Activated naive CD4-positive, alpha-beta T cell treated with anti-CD3 and anti-CD28 coated beads for 36 hours (primary cell): ENCODE results near the gene CLSTN1. TPM values are rescaled to one million over a fixed set of nuclear protein-coding genes. Genes with fewer than 3 reads are reported as not detected.

Experiments
- CTCF ChIA-PET: fragments of 350-600 bp; sonication (Branson Sonifier 250); formaldehyde crosslinking; loops from one replicate; lab custom pipeline; 2021; ENCODE audit warnings: antibody characterized with exemption; lab: Charles Lee
- DNase-seq: peaks from one replicate; pipeline ENCODE4 v3.0.0-alpha.2; 2020
- H3K27ac Mint-ChIP-seq: one replicate; pipeline ENCODE4 v1.8.0; 2021; ENCODE audit warnings: mild to moderate bottlenecking, mixed read lengths
- H3K27me3 Mint-ChIP-seq: one replicate; pipeline ENCODE4 v1.8.0; 2021; ENCODE audit warnings: low read depth, mixed read lengths
- H3K36me3 Mint-ChIP-seq: one replicate; pipeline ENCODE4 v1.8.0; 2021; ENCODE audit warnings: low read depth, mixed read lengths
- H3K4me1 Mint-ChIP-seq: one replicate; pipeline ENCODE4 v1.8.0; 2021; ENCODE audit warnings: low read depth, mixed read lengths
- H3K4me3 Mint-ChIP-seq: one replicate; pipeline ENCODE4 v1.8.0; 2021; ENCODE audit warnings: mild to moderate bottlenecking, moderate library complexity, mixed read lengths
- H3K9me3 Mint-ChIP-seq: one replicate; pipeline ENCODE4 v1.8.0; 2021; ENCODE audit warnings: mixed read lengths
- intact Hi-C: fragments of 100-400 bp; cut with micrococcal nuclease; formaldehyde crosslinking; loops from one replicate; pipeline ENCODE4 v1.15.1; 2023
- total RNA-seq, 2 experiments: library from RNA; stranded (reverse); gene quantifications; one replicate each; pipeline ENCODE4 v1.2.3, GENCODE V29; 2021

CLSTN1 gene
- 10 to 100 TPM; 24.0 to 24.9 TPM for total RNA-seq

DNA sequence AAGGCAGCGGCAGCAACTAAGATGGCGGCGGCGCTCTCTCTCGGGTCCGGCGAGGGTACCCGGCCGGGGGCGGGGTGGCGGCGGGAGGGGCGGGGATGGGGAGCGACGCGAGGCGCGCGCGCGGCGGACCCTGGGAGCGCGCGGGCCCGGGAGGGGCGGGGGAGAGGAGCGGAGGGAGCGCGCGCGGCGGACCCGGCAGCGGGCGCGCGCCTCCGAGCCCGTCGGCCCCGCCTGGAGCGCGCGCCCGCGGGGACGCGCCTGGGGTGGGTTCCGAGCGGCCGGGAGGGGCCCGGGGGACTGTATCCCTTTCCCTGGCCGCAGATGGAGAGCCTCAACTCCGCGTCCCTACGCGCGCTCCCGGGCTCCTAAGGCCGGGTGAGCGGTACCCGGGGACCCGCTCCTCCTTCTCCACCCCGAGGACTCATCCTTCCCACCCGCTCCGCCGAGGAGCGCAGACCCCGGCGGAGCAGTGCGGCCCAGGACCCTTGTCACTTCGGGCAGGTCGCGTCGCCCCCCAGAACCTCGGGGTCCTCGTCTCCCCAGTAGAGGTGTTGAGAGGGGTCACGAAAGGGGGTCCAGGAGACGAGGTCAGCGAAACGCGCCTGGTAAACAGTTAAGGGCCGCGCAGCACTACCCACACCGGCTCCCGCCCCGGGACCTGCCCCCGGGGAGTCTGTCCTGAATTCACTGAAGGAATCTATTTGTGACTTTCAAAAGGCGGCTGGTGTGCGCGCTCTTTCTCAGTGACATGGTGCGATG is at the start of gene CLSTN1:
TSS of gene CLSTN1 (minus strand) at position 23 of the 759 bp plus-strand sequence. CDS start 232 bp downstream, outside the sequence.
- intact Hi-C loops: loop anchor here (1.0 to 2.0 kb wide), 4 partner anchors 37 to 197 kb away; no protein-coding TSS in a partner anchor
- Mint-ChIP-seq H3K4me3 (peak within 1 kb of the TSS; percentile 94), H3K9me3 (no peaks in the 10 kb centered on the region), H3K4me1 (peaks cover 41% of the 10 kb centered on the region), H3K27me3 (peaks cover 14% of the 10 kb centered on the region), H3K36me3 (no peaks in the 10 kb centered on the region), H3K27ac (peak within 1 kb of the TSS; percentile 8)
- peak; percentile 91 for DNase-seq
- CTCF ChIA-PET: no interaction called here

DNA sequence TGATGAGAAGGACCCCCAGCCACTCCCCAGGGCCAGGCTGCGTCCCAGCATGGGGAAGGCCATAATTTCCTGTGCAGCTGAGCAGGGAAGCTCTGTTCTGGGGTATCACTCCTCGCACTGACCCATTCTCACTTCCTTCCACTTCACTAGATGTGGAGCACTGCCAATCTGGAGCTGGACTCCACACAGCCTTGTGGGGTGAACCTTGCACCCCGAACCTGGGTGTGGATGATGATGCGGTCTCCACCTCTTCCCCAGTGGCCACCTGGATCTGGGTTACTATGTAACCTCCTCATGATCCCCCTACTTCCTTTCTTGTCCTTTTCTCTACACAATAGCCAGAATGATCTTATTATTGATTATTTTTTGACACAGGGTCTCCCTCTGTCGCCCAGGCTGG is 49.6 kb upstream of the CLSTN1 start:
- H3K27ac Mint-ChIP-seq: no peak overlapping the region
- DNase-seq: no peak
- no peaks in the 10 kb centered on the region for H3K9me3 Mint-ChIP-seq
- CTCF ChIA-PET: interaction anchor here (0.6 to 6.2 kb wide), 12 partner anchors 15 to 280 kb away, joined by 3 to 44 read pairs (median 4); partner anchors contain the start of genes LZIC and NMNAT1
- intact Hi-C loops: no loop called here
- no peaks in the 10 kb centered on the region for H3K27me3 Mint-ChIP-seq
- no peaks in the 10 kb centered on the region for H3K36me3 Mint-ChIP-seq
- no peaks in the 10 kb centered on the region for H3K4me1 Mint-ChIP-seq
- H3K4me3 Mint-ChIP-seq: no peak overlapping the region

DNA sequence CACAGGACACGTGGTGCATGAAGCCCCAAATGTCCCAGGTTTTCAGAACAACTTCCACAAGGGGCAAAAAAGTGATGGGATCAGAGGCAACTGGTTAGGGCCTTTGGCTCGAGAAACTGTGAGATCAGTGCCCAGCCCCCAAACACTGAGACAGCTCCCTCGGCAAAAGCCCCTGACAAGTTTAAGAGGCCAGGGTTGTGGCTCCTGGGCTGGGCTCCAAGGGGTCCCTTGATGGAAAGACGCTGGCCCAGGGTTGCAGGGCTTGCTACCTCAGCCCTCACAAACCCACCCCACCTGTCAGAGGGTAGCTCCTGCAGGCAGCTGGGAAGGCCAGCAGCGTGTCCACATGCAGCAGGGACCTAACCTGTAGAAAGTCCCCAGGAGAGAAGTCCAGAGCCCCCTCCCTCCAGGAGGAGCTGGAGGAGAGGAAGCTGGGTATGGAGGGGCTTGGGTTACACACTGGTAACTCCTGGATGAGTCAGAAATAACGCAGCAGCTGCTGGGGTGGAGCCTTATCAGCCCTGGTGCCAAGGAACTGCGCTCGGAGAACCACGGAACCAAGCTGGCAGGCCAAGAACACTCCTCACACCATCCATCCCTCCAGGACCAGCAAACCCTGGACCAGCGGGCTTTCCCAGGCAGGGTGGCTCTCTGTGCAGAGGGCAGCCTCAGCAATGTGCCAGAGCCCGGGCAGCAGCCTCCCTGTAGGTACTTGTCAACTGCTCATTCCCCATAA is 48.8 kb upstream of the CLSTN1 start:
- no peak overlapping the region for H3K27ac Mint-ChIP-seq
- no peaks in the 10 kb centered on the region for H3K36me3 Mint-ChIP-seq

DNA sequence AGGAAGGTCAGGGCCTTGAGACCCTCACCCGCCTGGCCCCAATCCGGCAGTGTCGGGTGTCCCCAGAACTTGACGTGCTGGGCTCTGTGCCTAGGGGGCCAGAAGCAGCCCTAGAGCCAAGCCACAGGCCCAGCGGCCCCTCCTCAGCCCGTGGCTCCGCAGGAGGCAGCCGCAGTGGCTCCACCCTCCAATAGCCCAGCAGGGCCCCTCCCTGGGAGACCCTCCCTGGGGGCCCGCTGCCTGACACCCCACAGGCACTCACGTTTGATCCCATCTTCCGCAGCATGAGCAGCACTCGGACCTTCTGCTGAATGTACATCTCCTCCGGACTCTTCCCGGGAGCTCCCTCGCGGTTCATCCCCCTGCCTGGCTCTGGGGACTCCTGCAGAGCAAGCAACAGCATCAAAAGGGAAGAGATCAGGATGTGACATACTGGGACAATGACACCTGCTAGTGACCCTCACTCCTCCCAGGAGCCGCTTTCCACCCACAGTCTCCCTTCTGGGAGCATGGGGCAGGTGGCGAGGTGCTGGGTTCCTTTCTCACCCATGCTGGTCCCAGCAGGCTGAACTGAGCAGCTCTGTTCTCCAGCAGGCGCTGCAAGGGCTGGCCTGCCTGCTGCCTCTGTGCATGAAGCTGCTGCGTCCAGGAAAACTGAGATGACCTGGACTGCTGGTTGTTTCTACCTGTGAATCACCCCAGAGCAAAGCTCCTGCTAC is 48.1 kb upstream of the CLSTN1 start:
- no peak overlapping the region for H3K4me3 Mint-ChIP-seq
- no peaks in the 10 kb centered on the region for H3K36me3 Mint-ChIP-seq
- intact Hi-C loops: no loop called here
- no peaks in the 10 kb centered on the region for H3K4me1 Mint-ChIP-seq
- no peaks in the 10 kb centered on the region for H3K9me3 Mint-ChIP-seq
- CTCF ChIA-PET: interaction anchor here (0.6 to 6.2 kb wide), 4 partner anchors 42 to 233 kb away, joined by 3 to 44 read pairs (median 24); partner anchors contain the start of genes LZIC and NMNAT1
- no peaks in the 10 kb centered on the region for H3K27me3 Mint-ChIP-seq
- H3K27ac Mint-ChIP-seq: no peak overlapping the region
- no peak for DNase-seq

More for the DNA sequence above, 48.8 kb upstream of the CLSTN1 start:
- H3K27me3 Mint-ChIP-seq: no peaks in the 10 kb centered on the region
- no peak for DNase-seq
- no peak overlapping the region for H3K4me3 Mint-ChIP-seq
- H3K9me3 Mint-ChIP-seq: no peaks in the 10 kb centered on the region
- H3K4me1 Mint-ChIP-seq: no peaks in the 10 kb centered on the region
- intact Hi-C loops: no loop called here
- CTCF ChIA-PET: interaction anchor here (0.6 to 6.2 kb wide), 8 partner anchors 18 to 281 kb away, joined by 3 to 44 read pairs (median 5); partner anchors contain the start of genes LZIC and NMNAT1

DNA sequence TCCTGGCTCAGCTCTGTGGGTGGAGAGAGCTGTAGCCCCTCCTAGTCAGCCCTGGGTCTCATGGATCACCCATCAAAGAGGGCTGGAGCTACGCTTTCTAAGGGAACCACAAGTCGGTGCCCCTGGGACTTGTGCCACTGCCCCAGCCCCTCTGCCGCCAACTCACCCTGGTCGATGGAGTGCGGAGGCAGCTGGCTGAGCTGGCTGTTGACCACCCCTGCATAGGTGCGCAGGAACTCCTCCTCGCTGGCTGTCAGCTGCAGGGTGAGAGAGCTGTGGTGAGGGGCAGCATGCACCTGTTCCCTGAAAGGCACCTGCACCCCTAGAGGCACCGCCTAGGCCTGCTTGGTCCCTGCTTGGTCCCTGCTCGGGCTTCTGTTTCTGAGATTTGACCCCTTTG is 47.3 kb upstream of the CLSTN1 start:
- intact Hi-C loops: no loop called here
- Mint-ChIP-seq H3K9me3 (no peaks in the 10 kb centered on the region), H3K4me1 (no peaks in the 10 kb centered on the region), H3K36me3 (no peaks in the 10 kb centered on the region), H3K4me3 (no peak overlapping the region), H3K27me3 (no peaks in the 10 kb centered on the region), H3K27ac (no peak overlapping the region)
- no peak for DNase-seq
- CTCF ChIA-PET: no interaction called here

DNA sequence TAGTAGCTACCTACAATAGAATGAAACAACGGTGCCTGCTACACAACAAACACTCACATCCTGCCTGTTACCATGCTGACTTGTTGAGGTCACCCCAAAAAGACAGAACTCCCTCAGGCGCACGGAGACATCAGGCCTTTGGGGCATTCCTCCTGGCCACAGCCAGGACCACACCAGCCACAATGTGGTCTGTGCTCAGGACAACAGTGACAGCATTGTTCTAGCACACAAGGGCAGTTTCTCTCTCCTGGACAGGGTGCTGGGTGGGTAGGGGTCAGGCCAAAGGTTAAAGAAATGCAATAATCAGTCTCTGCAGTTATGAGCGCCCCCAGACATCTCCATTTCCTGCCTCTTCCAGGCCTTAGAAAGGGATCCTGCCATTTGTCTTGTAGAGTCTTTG is 46.8 kb upstream of the CLSTN1 start:
- no peak for DNase-seq
- Mint-ChIP-seq H3K27me3 (no peaks in the 10 kb centered on the region), H3K27ac (no peak overlapping the region), H3K4me1 (no peaks in the 10 kb centered on the region), H3K9me3 (no peaks in the 10 kb centered on the region), H3K36me3 (no peaks in the 10 kb centered on the region), H3K4me3 (no peak overlapping the region)
- CTCF ChIA-PET: no interaction called here
- intact Hi-C loops: no loop called here

DNA sequence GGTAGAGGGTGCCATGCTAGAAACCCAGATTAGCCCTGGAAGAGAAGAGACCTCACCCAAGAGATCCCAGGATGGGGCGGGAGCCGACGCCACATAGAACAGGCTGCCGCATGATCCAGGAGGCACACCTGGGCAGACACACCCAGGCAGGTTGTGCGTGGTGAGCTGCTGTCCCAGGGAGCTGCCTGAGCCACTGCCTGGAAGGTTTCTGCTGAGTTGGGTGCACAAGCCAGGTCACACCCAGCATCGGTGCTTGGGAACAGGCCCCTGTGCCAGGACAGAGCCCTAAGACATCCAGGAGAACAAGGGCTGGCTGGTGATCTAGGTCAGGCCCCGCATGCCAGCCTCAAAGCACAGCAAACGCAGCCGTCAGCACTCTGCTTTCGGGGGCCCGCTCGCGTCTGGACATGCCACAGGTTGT is 46.1 kb upstream of the CLSTN1 start:
- H3K27me3 Mint-ChIP-seq: no peaks in the 10 kb centered on the region
- H3K27ac Mint-ChIP-seq: no peak overlapping the region
- no peaks in the 10 kb centered on the region for H3K4me1 Mint-ChIP-seq
- intact Hi-C loops: loop anchor here (5.0 kb wide), 2 partner anchors 43 to 373 kb away; no protein-coding TSS in a partner anchor
- H3K9me3 Mint-ChIP-seq: no peaks in the 10 kb centered on the region
- H3K36me3 Mint-ChIP-seq: no peaks in the 10 kb centered on the region
- H3K4me3 Mint-ChIP-seq: no peak overlapping the region
- no peak for DNase-seq
- CTCF ChIA-PET: interaction anchor here (0.6 to 9.6 kb wide), 5 partner anchors 65 to 242 kb away, joined by 3 to 178 read pairs (median 8); no protein-coding TSS in a partner anchor

DNA sequence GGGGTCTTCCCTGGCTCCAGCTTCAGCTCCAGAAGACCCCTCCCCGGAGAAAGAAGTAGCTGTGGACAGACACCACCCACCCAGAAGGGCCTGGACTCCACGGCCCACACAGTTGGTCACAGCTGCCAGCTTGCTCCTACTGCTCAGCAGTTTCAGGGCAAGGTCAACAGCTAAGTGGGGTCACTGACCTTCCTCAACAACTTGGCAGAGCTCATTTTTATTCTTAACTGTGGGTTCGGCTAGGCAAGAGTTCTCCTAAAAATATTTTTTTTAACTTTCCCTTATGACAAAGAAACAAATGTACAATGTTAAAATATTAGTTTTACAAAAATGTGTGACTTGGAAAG is 44.5 kb upstream of the CLSTN1 start:
- Mint-ChIP-seq H3K27ac (no peak overlapping the region), H3K9me3 (no peaks in the 10 kb centered on the region), H3K4me3 (no peak overlapping the region), H3K36me3 (no peaks in the 10 kb centered on the region), H3K27me3 (no peaks in the 10 kb centered on the region), H3K4me1 (no peaks in the 10 kb centered on the region)
- no peak for DNase-seq
- intact Hi-C loops: loop anchor here (5.0 kb wide), 2 partner anchors 41 to 371 kb away; no protein-coding TSS in a partner anchor
- CTCF ChIA-PET: interaction anchor here (0.7 to 9.6 kb wide), 19 partner anchors 9 to 477 kb away, joined by 3 to 178 read pairs (median 4); no protein-coding TSS in a partner anchor

DNA sequence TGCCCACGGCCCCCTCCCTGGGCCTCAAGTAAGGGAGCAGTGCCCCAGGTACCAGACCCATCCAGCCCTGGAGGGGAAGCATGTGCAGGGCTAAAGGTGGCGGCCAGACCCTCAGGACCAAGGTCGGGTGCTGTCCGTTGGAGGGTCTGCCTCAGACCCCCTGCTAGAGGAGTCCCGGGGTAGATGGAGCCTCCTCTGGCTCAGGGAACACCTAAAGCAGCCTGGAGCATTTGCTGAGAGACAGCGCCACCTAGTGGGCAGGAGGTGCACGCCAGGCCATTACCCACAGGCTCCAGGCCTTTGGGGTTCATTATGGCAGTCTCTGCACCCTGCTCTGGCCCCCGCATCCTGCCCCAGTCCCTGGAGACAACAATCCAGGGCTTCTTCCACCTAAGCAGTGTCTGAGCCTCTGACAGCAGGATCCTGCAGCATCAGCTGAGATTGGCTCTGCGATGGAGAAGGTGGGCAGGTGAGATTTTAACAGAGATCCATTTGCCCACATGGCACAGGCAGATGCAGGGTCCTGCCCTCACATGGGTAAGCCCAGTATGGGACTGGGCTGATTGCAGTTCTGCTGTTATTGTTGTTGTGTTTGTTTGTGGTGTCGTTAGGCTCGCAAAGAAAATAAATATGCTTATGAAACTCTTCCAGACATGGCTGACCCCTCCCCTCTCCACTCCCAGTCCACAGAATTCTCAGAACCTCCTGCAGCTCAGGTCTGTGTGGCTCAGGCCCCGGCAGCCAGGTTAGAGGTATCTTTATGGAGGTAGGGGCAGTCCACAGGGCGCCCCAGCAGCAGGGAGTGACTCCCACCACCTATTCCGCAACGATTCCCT is 43.9 kb upstream of the CLSTN1 start:
- Mint-ChIP-seq H3K27ac (no peak overlapping the region), H3K27me3 (no peaks in the 10 kb centered on the region), H3K4me3 (no peak overlapping the region), H3K4me1 (no peaks in the 10 kb centered on the region), H3K36me3 (no peaks in the 10 kb centered on the region), H3K9me3 (no peaks in the 10 kb centered on the region)
- intact Hi-C loops: loop anchor here (1.0 to 5.0 kb wide), 6 partner anchors 40 to 370 kb away; partner anchors contain the start of gene TMEM201
- CTCF ChIA-PET: interaction anchor here (0.7 to 9.6 kb wide), 18 partner anchors 9 to 477 kb away, joined by 3 to 178 read pairs (median 4); no protein-coding TSS in a partner anchor
- DNase-seq: peak; percentile 95

DNA sequence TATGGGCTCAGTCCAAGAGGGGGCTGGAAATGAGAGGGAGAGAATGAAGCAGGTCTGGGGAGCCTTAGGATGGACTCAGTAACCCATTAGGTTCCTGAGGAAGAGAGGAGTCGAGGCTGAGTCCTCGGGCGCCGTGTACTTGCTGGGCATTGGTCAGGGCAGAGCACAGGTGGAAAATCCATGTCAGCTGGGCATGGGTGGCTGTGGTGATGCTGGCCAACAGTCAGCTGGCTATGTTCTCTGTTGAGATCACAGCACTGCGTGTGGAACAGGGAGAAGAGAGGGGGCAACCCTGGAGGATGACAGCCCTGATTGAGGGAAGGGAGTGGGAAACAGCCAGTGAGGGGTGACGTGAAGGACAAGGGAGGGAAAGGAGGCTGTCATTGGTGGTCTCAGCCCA is 43.1 kb upstream of the CLSTN1 start:
- H3K27ac Mint-ChIP-seq: no peak overlapping the region
- no peak overlapping the region for H3K4me3 Mint-ChIP-seq
- no peaks in the 10 kb centered on the region for H3K4me1 Mint-ChIP-seq
- no peaks in the 10 kb centered on the region for H3K9me3 Mint-ChIP-seq
- no peak for DNase-seq
- intact Hi-C loops: loop anchor here (1.0 to 5.0 kb wide), 6 partner anchors 40 to 370 kb away; partner anchors contain the start of gene TMEM201
- H3K27me3 Mint-ChIP-seq: no peaks in the 10 kb centered on the region
- CTCF ChIA-PET: interaction anchor here (0.8 to 9.6 kb wide), 8 partner anchors 17 to 287 kb away, joined by 3 to 178 read pairs (median 4); no protein-coding TSS in a partner anchor
- H3K36me3 Mint-ChIP-seq: no peaks in the 10 kb centered on the region

DNA sequence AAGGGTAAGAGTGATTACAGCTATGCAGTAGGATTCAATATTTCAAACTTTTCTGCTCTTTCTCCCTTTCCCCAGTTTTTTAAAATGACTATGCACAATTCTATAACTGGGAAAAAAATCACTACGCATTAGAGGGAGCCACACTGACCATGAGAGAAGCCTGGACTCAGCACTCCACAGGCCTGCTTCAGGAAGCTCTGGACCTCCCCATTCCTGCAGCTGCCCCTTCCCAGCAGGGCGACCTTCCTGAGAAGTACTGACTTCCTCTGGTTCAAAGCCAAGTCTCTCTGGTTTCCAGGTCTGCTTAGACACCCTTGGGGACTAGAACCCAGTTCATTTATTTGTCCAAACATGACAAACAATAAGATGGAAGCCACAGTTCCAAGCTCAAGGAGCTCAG is 42.0 kb upstream of the CLSTN1 start:
- H3K36me3 Mint-ChIP-seq: no peaks in the 10 kb centered on the region
- no peak for DNase-seq
- no peak overlapping the region for H3K4me3 Mint-ChIP-seq
- no peaks in the 10 kb centered on the region for H3K9me3 Mint-ChIP-seq
- CTCF ChIA-PET: interaction anchor here (0.7 to 9.6 kb wide), 11 partner anchors 16 to 239 kb away, joined by 3 to 178 read pairs (median 3); no protein-coding TSS in a partner anchor
- H3K27ac Mint-ChIP-seq: no peak overlapping the region
- H3K4me1 Mint-ChIP-seq: no peaks in the 10 kb centered on the region
- no peaks in the 10 kb centered on the region for H3K27me3 Mint-ChIP-seq
- intact Hi-C loops: loop anchor here (2.0 to 5.0 kb wide), 3 partner anchors 38 to 368 kb away; no protein-coding TSS in a partner anchor
